ENCODE data around the gene THAP4.

Gene THAP4

DNA sequence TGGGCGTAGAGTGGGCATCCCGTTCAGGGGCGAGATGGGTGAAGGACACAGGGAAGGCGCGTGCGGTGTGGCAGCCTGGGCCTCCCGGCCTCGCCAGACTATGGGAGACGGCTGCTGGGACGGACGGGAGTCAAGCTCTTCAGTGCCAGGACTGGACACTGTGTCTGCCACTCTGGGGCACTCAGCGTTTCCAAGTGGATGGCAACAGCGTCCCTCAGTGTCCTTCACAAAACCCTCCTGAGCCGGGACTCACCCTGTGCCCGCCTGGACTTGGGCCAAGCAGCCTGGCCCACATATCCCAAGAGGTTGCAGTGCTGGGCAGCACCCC, 94.7 kb downstream of the THAP4 start:
- DNase-seq = no peak

DNA sequence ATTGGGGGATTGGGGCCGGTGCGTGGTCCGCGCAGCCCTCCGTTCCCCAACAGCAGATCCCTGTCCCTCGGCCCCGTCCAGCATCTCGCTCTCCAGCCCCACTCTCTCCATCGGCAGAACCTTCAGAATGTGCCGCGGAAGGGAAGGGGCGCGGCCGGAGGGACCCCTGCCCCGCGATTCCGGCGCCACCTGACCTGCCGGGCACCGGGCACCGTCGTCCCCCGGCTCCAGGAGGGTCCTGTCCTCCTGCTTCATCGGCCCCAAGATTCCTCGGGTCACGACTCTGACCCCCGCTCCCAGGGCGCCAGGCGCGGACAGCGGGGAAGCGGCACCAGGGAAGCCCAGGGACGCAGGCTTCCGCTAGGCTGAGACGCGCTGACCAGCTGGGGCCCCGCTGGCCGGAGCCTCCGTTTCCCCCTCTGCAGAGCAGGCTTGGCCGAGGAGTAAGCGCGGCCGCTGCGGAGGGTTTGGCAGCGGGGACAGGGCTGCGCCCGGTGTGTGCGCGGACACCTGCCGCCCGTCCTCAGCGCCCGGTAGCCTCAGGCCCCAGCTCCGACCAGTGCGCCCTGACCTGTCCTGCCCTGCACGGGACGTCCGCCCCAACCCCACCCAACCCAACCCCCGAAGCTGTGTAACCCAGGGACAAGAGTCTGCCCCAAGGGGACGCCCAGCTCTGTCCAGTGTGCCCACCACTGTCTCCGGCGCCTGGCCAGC, 95.2 kb downstream of the THAP4 start:
- no peak for DNase-seq

DNA sequence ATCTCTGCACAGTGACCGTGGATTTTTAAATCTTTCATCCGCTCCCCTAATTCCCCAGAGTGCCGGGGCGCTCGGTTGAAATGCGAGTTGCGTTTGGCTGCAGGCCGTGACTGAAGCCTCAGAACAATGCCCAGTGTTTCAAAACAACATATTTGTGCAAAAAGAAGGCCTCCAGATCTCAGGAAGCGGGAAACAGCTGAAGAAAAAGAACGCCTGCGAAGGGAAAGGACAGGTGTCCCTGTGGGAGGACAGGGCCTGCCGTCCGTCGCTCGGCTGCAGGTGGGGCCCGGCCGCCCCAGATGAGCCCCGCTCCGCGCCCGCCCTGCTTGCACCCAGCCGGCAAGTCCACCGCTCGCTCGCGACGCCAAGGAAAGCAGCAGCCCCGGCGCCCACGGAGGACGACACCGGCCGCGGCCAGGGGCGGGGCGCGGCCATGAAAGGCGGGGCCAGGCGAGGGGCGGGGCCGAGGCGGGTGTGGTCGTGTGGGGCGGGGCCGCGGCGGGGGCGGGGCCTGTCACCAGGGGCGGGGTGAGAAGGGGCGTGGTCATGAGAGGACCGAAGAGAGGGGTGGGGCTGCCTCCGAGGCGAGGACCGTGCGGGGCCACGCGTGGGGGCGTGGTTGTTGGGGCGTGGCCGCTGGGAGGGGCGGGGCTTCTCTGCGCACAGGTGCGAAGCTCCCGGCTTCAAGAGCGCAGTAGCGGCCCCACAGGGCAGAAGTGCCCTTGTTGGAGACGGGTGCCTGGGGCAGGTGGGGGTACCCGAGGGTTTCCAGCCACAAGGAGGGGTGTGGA, 96.0 kb downstream of the THAP4 start:
- peak; percentile 71 for DNase-seq

DNA sequence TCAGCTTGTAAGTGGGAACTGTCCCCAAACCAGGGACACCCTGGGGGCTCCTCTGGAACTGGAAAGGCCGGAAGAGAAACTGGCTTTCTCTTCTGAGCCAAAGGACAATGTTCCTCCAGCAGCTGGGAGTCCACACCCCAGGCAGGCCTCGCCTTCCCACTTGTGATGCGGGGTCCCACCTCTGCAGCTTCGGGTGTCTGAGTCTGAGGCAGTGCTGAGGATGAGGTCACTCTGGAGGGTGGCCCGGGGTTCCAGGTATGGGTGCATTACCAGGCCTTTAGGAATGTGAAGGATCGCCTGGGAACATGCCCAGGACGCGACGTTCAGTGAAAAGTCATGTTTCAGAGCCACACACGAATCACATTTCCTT, 96.6 kb downstream of the THAP4 start:
- DNase-seq = no peak

DNA sequence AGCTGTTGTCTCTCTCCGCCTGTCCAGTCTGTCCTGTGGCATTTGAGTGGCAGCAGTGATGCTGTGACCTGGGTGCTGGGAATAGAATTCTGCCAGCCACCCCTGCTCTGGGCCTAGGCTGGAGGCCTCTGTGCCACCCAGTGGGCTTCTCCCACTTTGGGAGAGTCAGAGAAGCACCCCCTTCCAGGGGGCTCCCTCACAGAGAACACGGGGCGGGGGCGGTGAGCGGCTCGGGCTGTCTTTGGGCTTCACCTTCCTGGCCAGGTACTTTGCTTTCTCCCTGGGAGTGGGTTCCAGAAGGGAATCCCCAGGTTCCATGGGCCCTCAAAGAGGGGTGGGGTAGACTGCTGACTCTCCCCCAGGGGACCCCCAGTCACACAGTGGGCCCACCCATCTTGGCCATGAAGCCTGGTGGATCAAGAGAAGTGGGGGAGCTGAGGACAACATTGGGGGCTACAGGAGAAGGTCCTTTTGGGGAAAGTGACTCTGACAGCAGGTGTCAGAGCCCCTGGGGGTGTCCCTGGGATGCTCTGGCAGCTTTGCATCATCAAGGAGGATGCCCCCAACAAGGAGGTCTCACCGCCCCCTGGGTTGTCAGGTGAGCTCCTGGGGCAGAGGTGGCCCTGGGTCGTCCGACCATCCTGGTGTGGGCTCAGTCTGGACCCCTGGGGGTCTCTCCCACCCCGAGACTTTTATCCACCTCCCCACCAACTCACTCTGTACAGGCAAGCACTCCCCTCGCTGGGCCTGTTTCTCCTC, 97.2 kb downstream of the THAP4 start:
- no peak for DNase-seq

DNA sequence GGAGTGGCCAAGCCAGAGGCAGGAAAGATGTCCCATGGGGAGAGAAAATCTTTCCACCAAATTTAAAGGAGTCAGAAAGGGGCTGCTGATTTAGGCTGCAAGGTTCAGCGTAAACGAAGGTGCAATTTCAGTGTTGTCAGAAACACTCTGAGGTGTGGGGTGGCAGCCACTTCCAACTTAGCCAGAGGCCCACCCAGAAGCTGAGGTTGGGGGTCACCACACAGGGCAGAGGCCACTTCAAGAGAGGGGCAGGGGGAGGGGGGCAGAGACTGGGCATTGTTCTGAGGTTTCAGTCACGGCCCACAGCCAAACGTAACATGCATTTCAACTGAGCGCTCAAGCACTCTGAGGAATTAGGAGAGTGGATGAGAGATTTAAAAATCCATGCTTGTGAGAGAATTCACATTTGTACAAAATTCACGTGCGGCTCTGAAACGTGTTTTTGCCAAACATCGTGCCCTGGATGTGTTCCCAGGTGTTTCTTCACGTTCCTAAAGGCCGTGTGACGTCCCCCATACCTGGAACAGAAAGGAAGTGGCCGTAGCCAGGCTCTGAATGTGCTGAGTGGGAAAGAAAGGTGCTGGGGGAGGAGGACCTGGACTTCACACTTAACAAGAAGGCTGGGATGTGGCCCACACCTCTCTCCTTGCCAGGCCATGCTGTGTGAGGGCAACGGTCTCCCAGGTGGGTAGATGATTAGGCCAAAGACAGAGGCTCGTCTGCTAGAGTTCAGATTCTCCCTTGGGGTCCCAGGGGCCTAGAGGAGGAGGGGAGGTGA, 97.9 kb downstream of the THAP4 start:
- DNase-seq = no peak

DNA sequence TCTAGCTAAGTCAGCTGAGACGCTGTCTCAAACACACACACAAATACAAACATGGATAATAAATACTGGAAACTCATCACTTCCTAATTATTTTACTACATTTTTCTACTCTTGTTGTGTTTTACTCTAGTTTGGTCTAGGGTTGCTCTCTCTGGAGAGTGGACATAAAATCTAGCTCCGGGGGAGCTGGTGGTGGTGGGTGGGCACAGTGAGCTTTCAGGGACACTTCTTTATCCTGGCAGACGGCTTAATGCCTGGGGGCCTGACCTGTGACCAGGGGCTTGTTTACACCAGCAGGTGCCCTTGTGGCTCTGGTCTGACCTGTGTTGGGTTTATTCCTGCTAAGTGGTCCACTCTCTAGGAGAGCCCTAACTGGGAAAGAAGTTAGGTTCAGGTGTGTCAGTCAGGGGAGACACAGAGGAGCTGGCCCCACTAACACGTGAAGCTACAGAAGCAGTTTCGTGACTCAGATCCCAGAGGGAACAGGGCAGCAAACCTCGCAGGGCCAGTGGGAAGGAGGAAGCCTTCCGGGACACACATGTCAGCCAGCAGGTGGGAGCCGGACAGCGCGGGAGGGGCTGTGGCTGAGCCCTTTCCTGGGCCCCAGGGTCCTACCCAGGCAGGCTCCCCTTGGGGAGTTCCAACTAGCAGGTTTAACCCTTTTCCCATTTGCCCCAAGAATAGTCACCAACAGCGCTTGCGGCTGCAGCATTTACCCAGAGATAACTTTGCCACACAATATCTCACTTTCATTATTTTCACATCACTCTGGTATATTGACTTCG, 100.9 kb downstream of the THAP4 start:
- no peak for DNase-seq

DNA sequence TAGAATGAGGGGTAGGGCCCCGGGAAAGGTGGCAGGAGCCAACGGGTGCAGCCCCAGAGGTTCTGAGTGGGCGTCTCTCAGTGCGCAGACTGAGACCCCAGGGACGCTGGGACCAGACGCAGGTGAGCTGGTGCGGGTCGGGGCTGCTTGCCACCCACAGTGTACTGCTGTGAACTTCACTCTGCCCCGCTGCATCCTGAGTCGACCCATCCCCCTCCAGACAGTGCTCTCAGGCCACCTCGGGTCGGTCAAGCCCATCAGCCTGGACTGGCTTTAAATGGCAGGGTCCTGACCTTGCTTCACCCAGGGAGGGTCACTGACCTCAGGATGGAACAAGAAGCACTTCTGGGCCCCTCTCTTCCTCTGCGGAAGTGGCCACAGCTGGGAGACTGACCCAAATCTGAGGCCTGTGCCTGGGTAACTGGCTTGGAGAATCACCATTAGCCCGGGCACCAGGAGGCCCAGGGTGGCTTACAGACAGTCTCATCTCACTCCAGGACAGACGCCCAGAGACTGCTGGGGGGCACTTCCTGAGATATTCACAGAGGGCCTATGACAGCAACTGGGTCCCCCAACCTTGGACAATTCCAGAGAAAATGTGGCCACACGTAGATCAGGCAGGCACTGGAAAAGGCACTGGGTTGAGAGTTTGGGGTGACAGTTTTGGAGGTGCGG, 102.1 kb downstream of the THAP4 start:
- DNase-seq = no peak
